HL-60 (cell line): ENCODE measurements around the gene AARSD1.

Experiments used
- GABPA ChIP-seq: IDR thresholded peaks from 2 replicates; pipeline ENCODE4 v1.6.1; 2012; ENCODE audit warnings: low read depth
- TF ChIP-seq, protein P1 (sequence below): IDR thresholded peaks from one replicate; pipeline ENCODE4 v1.5.1; 2011; ENCODE audit warnings: low read length, control low read depth, inconsistent platforms; ENCODE audit not compliant: insufficient read depth

DNA sequence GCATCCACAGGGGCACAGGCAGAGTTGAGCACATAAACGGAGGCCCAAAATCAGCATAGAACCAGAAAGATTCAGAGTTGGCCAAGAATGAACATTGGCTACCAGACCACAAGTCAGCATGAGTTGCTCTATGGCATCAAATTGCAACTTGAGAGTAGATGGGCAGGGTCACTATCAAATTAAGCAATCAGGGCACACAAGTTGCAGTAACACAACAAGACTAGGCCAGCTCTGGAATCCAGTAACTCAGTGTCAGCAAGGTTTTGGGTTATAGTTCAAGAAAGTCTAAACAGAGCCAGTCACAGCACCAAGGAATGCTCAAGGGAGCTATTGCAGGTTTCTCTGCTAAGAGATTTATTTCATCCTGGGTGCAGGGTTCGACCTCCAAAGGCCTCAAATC lies 50.7 kb downstream of the AARSD1 start:
- TF ChIP-seq, protein P1, sequence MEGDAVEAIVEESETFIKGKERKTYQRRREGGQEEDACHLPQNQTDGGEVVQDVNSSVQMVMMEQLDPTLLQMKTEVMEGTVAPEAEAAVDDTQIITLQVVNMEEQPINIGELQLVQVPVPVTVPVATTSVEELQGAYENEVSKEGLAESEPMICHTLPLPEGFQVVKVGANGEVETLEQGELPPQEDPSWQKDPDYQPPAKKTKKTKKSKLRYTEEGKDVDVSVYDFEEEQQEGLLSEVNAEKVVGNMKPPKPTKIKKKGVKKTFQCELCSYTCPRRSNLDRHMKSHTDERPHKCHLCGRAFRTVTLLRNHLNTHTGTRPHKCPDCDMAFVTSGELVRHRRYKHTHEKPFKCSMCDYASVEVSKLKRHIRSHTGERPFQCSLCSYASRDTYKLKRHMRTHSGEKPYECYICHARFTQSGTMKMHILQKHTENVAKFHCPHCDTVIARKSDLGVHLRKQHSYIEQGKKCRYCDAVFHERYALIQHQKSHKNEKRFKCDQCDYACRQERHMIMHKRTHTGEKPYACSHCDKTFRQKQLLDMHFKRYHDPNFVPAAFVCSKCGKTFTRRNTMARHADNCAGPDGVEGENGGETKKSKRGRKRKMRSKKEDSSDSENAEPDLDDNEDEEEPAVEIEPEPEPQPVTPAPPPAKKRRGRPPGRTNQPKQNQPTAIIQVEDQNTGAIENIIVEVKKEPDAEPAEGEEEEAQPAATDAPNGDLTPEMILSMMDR = no peak
- TF ChIP-seq GABPA = no peak
